Hepatocyte (in vitro differentiated cells): Measurements from ENCODE around the gene NEUROG1.

Source experiments
- CTCF ChIP-seq: fragments of 200-600 bp; sonication (generic); IDR thresholded peaks from 2 replicates; pipeline ENCODE4 v1.5.1; 2016; ENCODE audit warnings: antibody characterized with exemption, mild to moderate bottlenecking; ENCODE audit not compliant: poor library complexity
- EZH2 ChIP-seq: fragments of 200-600 bp; sonication (generic); IDR thresholded peaks from 2 replicates; pipeline ENCODE4 v1.6.1; 2016; ENCODE audit warnings: antibody characterized with exemption, mild to moderate bottlenecking, borderline replicate concordance
- EZH2phosphoT487 ChIP-seq: fragments of 200-600 bp; sonication (generic); IDR thresholded peaks from one replicate; pipeline ENCODE4 v1.6.1; 2018; ENCODE audit warnings: antibody characterized with exemption, mild to moderate bottlenecking, low read depth, moderate library complexity; ENCODE audit not compliant: unreplicated experiment, severe bottlenecking

DNA sequence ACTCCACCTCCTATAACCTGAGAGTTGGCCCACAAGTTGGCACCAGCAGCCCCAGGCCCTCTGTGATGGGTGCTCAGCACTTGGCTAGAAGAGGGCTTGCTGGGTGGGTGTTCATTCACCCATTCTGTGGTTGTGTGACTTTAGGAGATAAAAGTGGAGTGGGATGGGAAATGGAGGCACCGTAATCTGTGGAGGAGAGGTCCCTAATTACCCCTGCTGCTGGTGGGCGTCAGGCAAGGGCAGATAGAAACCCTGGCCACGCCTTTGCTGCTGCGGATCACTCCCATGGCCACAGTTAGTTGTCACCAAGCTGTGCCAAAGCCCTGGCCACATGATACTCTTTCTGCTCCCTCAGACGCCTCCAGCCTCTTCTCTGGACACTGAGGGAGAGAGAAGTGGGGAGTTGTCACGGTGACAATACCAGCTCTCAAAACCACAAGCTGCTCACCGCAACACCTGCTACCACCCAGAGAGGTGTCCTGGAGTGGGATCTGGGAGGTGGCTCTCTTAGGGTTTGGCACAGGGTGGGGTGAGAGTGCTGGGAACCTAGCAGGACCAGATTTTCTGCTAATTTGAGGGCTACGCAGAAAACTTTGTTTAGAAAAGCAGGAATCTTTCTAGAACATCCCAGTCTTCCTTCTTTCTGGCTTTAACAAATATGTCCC, 12.0 kb upstream of the NEUROG1 start:
- TF ChIP-seq EZH2phosphoT487 (no peak), CTCF (no peak), EZH2 (no peak)
